22Rv1 (cell line): ENCODE measurements around the gene DISP2.

ENCODE experiments used
- ZFX ChIP-seq: fragments of 450-650 bp; IDR thresholded peaks from 2 replicates; pipeline ENCODE4 v1.6.1; 2017; ENCODE audit warnings: antibody characterized with exemption, borderline replicate concordance
- TF ChIP-seq, protein P1 (sequence below): fragments of 450-650 bp; IDR thresholded peaks from 2 replicates; pipeline ENCODE4 v1.5.1; 2017; ENCODE audit warnings: mild to moderate bottlenecking

DNA sequence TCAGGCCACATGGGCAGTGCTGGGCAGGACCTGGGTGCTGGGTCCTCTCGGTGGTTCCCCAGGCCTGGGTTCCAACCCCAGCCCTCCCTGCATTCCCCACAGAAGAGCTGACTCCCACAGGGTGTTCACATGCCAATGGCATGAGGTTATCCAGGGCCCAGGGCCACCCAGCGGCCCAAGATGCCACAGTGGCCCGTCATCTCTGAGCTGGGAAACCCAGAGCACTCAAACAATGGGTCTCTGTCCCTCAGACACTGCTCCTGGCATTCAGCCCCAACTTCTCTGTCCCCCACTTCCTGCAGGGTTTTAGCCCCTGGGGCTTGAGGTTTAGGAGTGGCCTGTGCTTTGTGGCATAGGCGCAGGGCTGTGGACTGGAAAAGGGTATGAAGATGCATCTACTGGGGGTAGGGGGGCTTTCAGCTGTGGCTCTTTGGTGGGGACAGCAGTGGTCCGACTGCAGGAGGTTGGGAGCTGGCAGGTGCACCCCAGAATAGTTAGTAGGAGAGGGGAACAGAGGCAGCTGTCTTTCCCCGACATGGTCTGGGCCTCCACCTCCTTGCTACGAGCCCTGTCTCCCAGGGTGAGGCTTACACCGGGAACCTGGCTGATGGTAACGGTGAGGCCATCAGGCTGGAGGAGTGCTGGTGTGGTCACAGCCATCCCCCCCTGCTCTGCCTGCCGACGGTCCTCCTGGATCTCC, 18.9 kb upstream of the DISP2 start:
- TF ChIP-seq, protein P1, sequence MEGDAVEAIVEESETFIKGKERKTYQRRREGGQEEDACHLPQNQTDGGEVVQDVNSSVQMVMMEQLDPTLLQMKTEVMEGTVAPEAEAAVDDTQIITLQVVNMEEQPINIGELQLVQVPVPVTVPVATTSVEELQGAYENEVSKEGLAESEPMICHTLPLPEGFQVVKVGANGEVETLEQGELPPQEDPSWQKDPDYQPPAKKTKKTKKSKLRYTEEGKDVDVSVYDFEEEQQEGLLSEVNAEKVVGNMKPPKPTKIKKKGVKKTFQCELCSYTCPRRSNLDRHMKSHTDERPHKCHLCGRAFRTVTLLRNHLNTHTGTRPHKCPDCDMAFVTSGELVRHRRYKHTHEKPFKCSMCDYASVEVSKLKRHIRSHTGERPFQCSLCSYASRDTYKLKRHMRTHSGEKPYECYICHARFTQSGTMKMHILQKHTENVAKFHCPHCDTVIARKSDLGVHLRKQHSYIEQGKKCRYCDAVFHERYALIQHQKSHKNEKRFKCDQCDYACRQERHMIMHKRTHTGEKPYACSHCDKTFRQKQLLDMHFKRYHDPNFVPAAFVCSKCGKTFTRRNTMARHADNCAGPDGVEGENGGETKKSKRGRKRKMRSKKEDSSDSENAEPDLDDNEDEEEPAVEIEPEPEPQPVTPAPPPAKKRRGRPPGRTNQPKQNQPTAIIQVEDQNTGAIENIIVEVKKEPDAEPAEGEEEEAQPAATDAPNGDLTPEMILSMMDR = no peak
- no peak for TF ChIP-seq ZFX
